ENCODE data around the gene IDH3A. TPM values are rescaled to one million over a fixed set of nuclear protein-coding genes. Genes with fewer than 3 reads are reported as not detected.
A peak's percentile ranks its signal among the peaks of the same experiment; 100 is the strongest.

The IDH3A gene
- total RNA-seq, 2 donors from 2014 or later, result 203 to 264 TPM

- intact Hi-C loops (cut with DNase I), result loop anchor here (5.0 kb wide), 1 partner anchor 112 kb away; no protein-coding TSS in a partner anchor
- H3K36me3 ChIP-seq, result no peaks in the 10 kb centered on the region
- H3K27ac ChIP-seq, result no peak overlapping the region
- no peaks in the 10 kb centered on the region for H3K4me1 ChIP-seq
- no peak for DNase-seq
- H3K27me3 ChIP-seq, result no peaks in the 10 kb centered on the region
- H3K9me3 ChIP-seq, result no peaks in the 10 kb centered on the region
- H3K4me3 ChIP-seq, result no peak overlapping the region
- no peak overlapping the region for H3K9ac ChIP-seq (ENCODE audit: low read depth in 2 of 2, low read length in 2 of 2)
- TF ChIP-seq, protein P1, sequence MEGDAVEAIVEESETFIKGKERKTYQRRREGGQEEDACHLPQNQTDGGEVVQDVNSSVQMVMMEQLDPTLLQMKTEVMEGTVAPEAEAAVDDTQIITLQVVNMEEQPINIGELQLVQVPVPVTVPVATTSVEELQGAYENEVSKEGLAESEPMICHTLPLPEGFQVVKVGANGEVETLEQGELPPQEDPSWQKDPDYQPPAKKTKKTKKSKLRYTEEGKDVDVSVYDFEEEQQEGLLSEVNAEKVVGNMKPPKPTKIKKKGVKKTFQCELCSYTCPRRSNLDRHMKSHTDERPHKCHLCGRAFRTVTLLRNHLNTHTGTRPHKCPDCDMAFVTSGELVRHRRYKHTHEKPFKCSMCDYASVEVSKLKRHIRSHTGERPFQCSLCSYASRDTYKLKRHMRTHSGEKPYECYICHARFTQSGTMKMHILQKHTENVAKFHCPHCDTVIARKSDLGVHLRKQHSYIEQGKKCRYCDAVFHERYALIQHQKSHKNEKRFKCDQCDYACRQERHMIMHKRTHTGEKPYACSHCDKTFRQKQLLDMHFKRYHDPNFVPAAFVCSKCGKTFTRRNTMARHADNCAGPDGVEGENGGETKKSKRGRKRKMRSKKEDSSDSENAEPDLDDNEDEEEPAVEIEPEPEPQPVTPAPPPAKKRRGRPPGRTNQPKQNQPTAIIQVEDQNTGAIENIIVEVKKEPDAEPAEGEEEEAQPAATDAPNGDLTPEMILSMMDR (IDR thresholded peaks at IDR 0.05), result no peak
Observed at GRCh38 chr15:78129751-78130287, 19.3 kb upstream of the IDH3A start.

DNA sequence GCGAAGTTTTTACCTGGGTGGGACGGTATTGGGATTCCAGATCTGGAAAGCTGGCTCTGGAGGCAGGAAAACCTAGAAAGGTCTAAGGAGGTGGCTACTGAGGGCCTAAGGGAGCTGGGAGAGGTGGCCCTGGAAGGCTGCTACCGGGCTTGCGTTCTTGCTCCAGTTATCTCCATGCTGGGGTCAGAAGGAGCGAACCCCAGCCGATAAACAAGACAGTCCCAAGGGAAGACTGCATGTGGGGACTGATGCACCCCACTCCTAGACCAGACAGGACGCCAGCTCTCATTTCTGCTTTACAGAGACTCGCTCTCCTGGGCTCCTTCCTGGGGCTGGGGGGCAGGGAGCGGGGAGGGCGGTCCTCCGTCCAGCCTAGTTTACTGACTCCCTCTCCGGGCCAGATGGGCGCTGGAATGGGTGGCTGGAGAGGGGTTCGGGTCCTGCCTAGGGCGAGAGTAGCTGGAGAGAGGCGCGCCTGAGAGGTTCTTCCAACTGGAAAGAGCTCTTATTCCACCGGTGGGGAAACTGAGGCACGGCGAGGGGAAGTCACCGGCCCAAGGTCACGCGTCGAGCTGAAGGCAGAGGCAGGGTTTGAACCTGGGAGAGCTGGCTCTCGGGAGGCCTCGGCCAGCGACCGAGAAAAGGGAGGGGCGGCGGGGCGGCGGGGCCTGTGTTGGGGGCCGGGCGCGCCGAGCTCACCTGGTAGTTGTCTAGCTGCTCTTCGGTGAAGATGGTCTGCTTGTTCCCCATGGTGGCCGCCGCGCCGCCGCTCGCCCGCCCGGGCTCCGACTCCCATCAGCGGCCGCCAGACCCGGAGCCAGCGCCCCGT lies 18.5 kb upstream of the IDH3A start:
- TF ChIP-seq, protein P1 (IDR thresholded peaks at IDR 0.05), result no peak
- DNase-seq, result peak; percentile 41
- intact Hi-C loops (cut with DNase I), result no loop called here
- Histone ChIP-seq H3K36me3 (no peaks in the 10 kb centered on the region), H3K27ac (no peak overlapping the region), H3K9ac (ENCODE audit: low read depth in 2 of 2, low read length in 2 of 2) (peak overlapping the region; percentile 26 to 92), H3K9me3 (no peaks in the 10 kb centered on the region), H3K4me3 (peak overlapping the region; percentile 85), H3K4me1 (no peaks in the 10 kb centered on the region), H3K27me3 (no peaks in the 10 kb centered on the region)

DNA sequence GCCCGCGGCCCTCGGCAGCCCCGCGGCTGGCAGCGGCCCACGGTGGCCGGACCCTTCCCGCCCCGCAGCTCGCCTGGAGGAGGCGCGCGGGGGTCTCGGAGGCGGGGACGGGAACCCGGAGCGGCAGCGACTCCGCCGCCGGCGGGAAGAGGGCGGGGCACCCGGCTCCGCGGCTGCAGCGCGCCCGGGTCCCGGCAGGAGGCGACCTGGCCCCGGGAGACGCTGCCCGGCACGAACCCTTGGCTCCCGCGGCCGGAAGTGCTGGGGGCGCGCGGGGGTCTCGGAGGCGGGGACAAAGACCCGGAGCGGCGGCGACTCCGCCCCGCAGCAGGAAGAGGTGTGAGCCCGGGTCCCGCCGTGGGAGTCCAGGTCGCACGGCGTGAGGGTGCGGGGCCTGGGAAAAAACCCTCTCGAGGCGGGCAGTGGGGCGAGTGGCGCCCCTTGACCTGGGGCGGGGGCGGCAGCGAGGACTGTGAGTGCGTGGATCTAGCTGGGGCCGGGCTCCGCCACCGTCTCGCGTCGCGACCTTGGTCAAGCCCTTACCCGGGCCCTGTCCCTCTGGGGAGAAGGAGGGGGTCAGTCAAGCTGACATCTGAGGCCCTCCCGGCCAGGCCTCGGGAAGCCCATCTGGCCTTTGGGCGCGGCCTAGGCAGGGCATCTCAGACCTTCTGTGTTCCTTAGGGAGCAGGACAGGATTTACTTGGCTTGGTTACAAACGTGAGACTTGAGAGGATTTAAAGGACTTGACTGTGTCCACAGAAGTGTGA lies 17.7 kb upstream of the IDH3A start, which contains the start of gene CIB2:
TSS of gene CIB2 (minus strand) at position 151 of the 767 bp plus-strand sequence. CDS start 230 bp downstream, outside the sequence.
- DNase-seq, result peak; percentile 72
- TF ChIP-seq, protein P1 (IDR thresholded peaks at IDR 0.05), result peak; percentile 57
- H3K27me3 ChIP-seq, result no peaks in the 10 kb centered on the region
- peak within 1 kb of the TSS; percentile 90 to 92 for H3K9ac ChIP-seq (ENCODE audit: low read depth in 2 of 2, low read length in 2 of 2)
- no peaks in the 10 kb centered on the region for H3K4me1 ChIP-seq
- intact Hi-C loops (cut with DNase I), result no loop called here
- H3K36me3 ChIP-seq, result no peaks in the 10 kb centered on the region
- H3K27ac ChIP-seq, result peak within 1 kb of the TSS; percentile 74
- H3K9me3 ChIP-seq, result no peaks in the 10 kb centered on the region
- peak within 1 kb of the TSS; percentile 85 for H3K4me3 ChIP-seq

GRCh38 chr15:78133801-78134200 lies 15.4 kb upstream of the IDH3A start:
- no peak overlapping the region for H3K9ac ChIP-seq (ENCODE audit: low read depth in 2 of 2, low read length in 2 of 2)
- H3K4me3 ChIP-seq, result no peak overlapping the region
- no peaks in the 10 kb centered on the region for H3K27me3 ChIP-seq
- H3K36me3 ChIP-seq, result no peaks in the 10 kb centered on the region
- no peak for DNase-seq
- no peaks in the 10 kb centered on the region for H3K4me1 ChIP-seq
- TF ChIP-seq, protein P1 (IDR thresholded peaks at IDR 0.05), result no peak
- intact Hi-C loops (cut with DNase I), result no loop called here
- H3K9me3 ChIP-seq, result no peaks in the 10 kb centered on the region
- H3K27ac ChIP-seq, result no peak overlapping the region

DNA sequence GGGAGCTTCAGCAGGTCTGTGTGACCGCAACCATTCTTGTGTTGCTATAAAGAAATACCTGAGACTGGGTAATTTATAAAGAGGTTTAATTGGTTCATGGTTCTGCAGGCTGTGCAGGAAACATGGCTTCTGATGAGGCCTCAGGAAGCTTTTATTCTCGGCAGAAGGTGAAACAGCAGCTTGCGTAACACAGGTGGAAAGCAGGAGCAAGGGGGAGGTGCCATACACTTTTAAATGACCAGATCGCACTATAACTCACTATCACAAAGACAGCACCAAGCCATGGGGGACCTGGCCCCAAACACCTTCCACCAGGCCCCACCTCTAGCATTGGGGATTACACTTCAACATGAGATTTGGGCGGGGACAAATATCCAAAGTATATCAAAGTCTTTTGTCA lies 9.6 kb upstream of the IDH3A start:
- Histone ChIP-seq H3K9me3 (no peaks in the 10 kb centered on the region), H3K27me3 (no peaks in the 10 kb centered on the region), H3K27ac (peak overlapping the region; percentile 68), H3K9ac (ENCODE audit: low read depth in 2 of 2, low read length in 2 of 2) (no peak overlapping the region), H3K36me3 (no peaks in the 10 kb centered on the region), H3K4me1 (no peaks in the 10 kb centered on the region), H3K4me3 (no peak overlapping the region)
- DNase-seq, result no peak
- intact Hi-C loops (cut with DNase I), result no loop called here
- TF ChIP-seq, protein P1 (IDR thresholded peaks at IDR 0.05), result no peak

All from colonic mucosa (tissue), 4 donors.